Vagina (tissue), 2 donors: ENCODE measurements around the gene SARS1. TPM values are rescaled to one million over a fixed set of nuclear protein-coding genes. Genes with fewer than 3 reads are reported as not detected.
"Not testable (repeated sequence)": the region's sequence is repeated elsewhere in the genome, so short reads cannot be mapped to it uniquely, and the experiment has no call there.

Experiments used
- DNase-seq, 2 donors: peaks; one replicate each; pipeline ENCODE4 v3.0.0-alpha.2; 2017; ENCODE audit errors: extremely low spot score in 2 of 2
- H3K27ac ChIP-seq: fragments of 200-600 bp; sonication (generic); one replicate; pipeline ENCODE4 v1.5.1; 2019
- H3K27me3 ChIP-seq: fragments of 200-600 bp; sonication (generic); one replicate; pipeline ENCODE4 v1.5.1; 2019
- H3K36me3 ChIP-seq, 2 donors: fragments of 200-600 bp; sonication (generic); one replicate each; pipeline ENCODE4 v1.5.1; 2017 to 2019
- H3K4me1 ChIP-seq: fragments of 200-600 bp; sonication (generic); one replicate; pipeline ENCODE4 v1.5.1; 2019
- H3K4me3 ChIP-seq, 2 donors: fragments of 200-600 bp; sonication (generic); 1 replicate in 1 of 2; 2 replicates in 1 of 2; pipeline ENCODE4 v1.5.1; 2016 to 2019
- H3K9me3 ChIP-seq: fragments of 200-600 bp; sonication (generic); one replicate; pipeline ENCODE4 v1.5.1; 2019
- POLR2A ChIP-seq, 2 donors: fragments of 450-650 bp; IDR thresholded peaks; one replicate each; pipeline ENCODE4 v1.6.1; 2017; ENCODE audit warnings: antibody characterized with exemption in 2 of 2, mild to moderate bottlenecking in 2 of 2, moderate library complexity in 2 of 2
- POLR2AphosphoS5 ChIP-seq, 2 donors: sonication (generic); formaldehyde crosslinking; IDR thresholded peaks; one replicate each; pipeline ENCODE4 v1.9.0; 2017; ENCODE audit warnings: antibody characterized with exemption in 2 of 2, mild to moderate bottlenecking in 2 of 2, low read depth in 1 of 2; ENCODE audit not compliant: insufficient read depth in 1 of 2
- intact Hi-C: fragments of 100-400 bp; cut with DNase I; formaldehyde crosslinking; loops from one replicate; pipeline ENCODE4 v1.15.1; 2023
- total RNA-seq: library from RNA; depleted of rRNA; stranded (reverse); fragments of >200 nt; gene quantifications from one replicate; pipeline ENCODE4 v1.2.3, GENCODE V29; 2016
- TF ChIP-seq, protein P1 (sequence below), 3 experiments: fragments of 450-650 bp in 2 of 3; fragments of 200-600 bp in 1 of 3; sonication (generic) in 1 of 3; IDR thresholded peaks; one replicate each; pipeline ENCODE4 v1.5.1; 2017 to 2019; ENCODE audit warnings: antibody characterized with exemption in 3 of 3, mild to moderate bottlenecking in 2 of 3, moderate library complexity in 2 of 3

The SARS1 gene
- total RNA-seq, 1 donor from 2014 or later, result 135 TPM

DNA sequence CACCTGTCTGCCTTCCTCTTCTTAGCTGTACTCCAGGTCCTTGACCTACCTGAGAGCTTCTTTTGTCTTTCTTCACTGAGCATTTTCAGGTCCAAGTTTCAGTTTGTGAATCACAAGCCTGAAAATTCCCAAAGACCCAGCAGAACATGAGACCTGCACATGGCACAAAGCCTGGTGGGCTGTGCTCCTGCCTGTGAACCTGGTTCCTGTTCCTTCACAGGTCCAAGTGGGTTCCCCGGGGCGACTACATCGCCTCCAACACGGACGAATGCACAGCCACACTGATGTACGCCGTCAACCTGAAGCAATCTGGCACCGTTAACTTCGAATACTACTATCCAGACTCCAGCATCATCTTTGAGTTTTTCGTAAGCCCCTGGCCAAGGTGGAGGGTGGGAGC is 42.1 kb upstream of the SARS1 start:
- no peak for DNase-seq
- no peaks in the 10 kb centered on the region for H3K27me3 ChIP-seq
- H3K4me1 ChIP-seq, result no peaks in the 10 kb centered on the region
- intact Hi-C loops, result no loop called here
- no peaks in the 10 kb centered on the region for H3K36me3 ChIP-seq
- no peak overlapping the region for H3K4me3 ChIP-seq
- no peak overlapping the region for H3K27ac ChIP-seq
- no peaks in the 10 kb centered on the region for H3K9me3 ChIP-seq
- TF ChIP-seq, protein P1, sequence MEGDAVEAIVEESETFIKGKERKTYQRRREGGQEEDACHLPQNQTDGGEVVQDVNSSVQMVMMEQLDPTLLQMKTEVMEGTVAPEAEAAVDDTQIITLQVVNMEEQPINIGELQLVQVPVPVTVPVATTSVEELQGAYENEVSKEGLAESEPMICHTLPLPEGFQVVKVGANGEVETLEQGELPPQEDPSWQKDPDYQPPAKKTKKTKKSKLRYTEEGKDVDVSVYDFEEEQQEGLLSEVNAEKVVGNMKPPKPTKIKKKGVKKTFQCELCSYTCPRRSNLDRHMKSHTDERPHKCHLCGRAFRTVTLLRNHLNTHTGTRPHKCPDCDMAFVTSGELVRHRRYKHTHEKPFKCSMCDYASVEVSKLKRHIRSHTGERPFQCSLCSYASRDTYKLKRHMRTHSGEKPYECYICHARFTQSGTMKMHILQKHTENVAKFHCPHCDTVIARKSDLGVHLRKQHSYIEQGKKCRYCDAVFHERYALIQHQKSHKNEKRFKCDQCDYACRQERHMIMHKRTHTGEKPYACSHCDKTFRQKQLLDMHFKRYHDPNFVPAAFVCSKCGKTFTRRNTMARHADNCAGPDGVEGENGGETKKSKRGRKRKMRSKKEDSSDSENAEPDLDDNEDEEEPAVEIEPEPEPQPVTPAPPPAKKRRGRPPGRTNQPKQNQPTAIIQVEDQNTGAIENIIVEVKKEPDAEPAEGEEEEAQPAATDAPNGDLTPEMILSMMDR (IDR thresholded peaks at IDR 0.05), result no peak
- TF ChIP-seq POLR2AphosphoS5 (IDR thresholded peaks at IDR 0.05; ENCODE audit: insufficient read depth in 1 of 2, low read depth in 1 of 2), result no peak
- TF ChIP-seq POLR2A (IDR thresholded peaks at IDR 0.05), result no peak

DNA sequence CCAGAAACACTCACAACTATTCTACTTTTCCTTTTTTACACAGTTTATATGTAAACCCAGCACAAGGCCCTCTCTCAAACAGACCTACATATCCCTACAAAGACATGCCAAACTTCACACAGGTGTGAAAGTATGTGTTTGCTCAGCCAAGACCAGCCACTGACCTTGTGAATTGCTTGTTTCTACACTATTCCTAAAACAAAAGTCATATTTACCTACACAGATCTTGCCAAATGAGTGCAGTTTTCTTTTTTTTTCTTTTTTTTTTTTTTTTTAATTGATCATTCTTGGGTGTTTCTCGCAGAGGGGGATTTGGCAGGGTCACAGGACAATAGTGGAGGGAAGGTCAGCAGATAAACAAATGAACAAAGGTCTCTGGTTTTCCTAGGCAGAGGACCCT is 37.4 kb upstream of the SARS1 start:
- DNase-seq, H3K36me3 ChIP-seq, H3K9me3 ChIP-seq, H3K27me3 ChIP-seq, H3K4me3 ChIP-seq, H3K27ac ChIP-seq, H3K4me1 ChIP-seq, intact Hi-C loops: not testable (repeated sequence)

DNA sequence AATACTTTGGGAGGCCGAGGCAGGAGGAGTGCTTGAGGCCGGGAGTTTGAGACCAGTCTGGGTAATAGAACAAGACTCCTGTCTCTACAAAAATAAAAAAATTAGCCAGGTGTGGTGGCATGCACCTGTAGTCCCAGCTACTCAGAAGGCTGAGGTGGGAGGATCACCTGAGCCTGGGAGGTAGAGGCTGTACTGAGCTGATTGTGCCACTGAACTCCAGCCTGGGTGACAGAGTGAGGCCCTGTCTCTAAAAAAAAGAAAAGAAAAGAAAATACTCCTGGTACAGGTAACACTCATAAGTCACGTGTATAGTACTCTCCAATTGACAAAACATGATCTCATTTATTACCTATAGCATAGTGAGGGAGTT is 33.0 kb upstream of the SARS1 start:
- intact Hi-C loops, DNase-seq, H3K4me3 ChIP-seq, H3K36me3 ChIP-seq, H3K27me3 ChIP-seq, H3K4me1 ChIP-seq, H3K27ac ChIP-seq, H3K9me3 ChIP-seq: not testable (repeated sequence)

DNA sequence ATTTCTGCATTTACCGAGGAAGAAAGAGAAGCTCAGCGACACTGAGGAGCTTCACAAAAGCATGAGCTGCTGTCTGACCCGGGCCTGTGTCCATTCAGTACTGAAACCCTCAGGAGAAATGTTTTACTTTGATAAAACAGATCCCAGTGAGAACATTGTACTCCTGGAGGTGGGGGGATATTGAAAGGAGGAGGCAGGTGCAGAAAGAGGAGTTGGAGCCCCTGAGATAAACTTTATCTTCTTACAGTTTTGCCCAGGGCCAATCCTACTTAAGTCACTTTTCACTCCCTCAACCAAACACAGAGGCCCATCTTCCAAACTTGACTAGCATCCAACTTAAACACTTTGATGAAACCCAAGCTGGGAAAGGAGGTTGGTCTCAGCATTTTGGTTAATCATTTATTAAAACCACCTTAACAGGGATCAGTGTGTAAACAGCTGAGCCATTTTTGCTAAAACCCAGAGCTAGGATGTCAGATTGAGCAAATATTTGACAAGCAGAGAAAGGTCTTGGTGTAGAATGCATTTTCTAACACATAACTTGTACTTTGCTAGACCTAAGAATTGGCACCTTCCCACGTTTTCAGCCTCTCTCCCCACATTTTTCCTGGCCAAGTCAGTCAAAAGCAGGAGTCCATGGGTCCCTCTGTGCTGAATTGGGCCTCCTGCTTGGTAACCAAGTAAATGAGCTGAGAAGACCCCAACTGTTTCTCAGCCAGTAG is 32.5 kb upstream of the SARS1 start:
- TF ChIP-seq POLR2A (IDR thresholded peaks at IDR 0.05) (no peak), POLR2AphosphoS5 (IDR thresholded peaks at IDR 0.05; ENCODE audit: insufficient read depth in 1 of 2, low read depth in 1 of 2) (no peak)
- TF ChIP-seq, protein P1 (IDR thresholded peaks at IDR 0.05), result no peak

DNA sequence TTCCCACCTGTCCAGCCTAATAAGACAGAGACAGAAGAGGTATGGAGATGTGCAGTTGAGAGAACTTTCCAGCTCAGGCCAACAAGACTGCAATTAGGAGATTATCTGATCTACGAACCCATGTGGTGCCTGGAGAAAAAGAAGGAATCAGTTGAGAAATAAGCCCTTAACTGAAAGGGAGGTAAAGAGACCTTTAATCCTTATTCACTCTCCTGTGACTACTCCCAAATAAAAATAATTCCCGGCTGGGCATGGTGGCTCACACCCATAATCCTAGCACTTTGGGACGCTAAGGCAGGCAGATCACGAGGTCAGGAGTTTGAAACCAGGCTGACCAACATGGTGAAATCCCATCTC is 31.9 kb upstream of the SARS1 start:
- H3K4me3 ChIP-seq, result no peak overlapping the region
- no peak overlapping the region for H3K27ac ChIP-seq
- H3K36me3 ChIP-seq, result no peaks in the 10 kb centered on the region
- TF ChIP-seq POLR2AphosphoS5 (IDR thresholded peaks at IDR 0.05; ENCODE audit: insufficient read depth in 1 of 2, low read depth in 1 of 2), result no peak
- TF ChIP-seq, protein P1 (IDR thresholded peaks at IDR 0.05), result no peak
- no peak for TF ChIP-seq POLR2A (IDR thresholded peaks at IDR 0.05)
- H3K27me3 ChIP-seq, result no peaks in the 10 kb centered on the region
- no peaks in the 10 kb centered on the region for H3K9me3 ChIP-seq
- DNase-seq, result no peak
- intact Hi-C loops, result no loop called here
- peaks cover 8% of the 10 kb centered on the region for H3K4me1 ChIP-seq

More for the DNA sequence above, 32.5 kb upstream of the SARS1 start:
- H3K27ac ChIP-seq, result no peak overlapping the region
- no peak overlapping the region for H3K4me3 ChIP-seq
- no peak for DNase-seq
- no peaks in the 10 kb centered on the region for H3K27me3 ChIP-seq
- H3K36me3 ChIP-seq, result no peaks in the 10 kb centered on the region
- H3K9me3 ChIP-seq, result no peaks in the 10 kb centered on the region
- intact Hi-C loops, result no loop called here
- peaks cover 3% of the 10 kb centered on the region for H3K4me1 ChIP-seq

DNA sequence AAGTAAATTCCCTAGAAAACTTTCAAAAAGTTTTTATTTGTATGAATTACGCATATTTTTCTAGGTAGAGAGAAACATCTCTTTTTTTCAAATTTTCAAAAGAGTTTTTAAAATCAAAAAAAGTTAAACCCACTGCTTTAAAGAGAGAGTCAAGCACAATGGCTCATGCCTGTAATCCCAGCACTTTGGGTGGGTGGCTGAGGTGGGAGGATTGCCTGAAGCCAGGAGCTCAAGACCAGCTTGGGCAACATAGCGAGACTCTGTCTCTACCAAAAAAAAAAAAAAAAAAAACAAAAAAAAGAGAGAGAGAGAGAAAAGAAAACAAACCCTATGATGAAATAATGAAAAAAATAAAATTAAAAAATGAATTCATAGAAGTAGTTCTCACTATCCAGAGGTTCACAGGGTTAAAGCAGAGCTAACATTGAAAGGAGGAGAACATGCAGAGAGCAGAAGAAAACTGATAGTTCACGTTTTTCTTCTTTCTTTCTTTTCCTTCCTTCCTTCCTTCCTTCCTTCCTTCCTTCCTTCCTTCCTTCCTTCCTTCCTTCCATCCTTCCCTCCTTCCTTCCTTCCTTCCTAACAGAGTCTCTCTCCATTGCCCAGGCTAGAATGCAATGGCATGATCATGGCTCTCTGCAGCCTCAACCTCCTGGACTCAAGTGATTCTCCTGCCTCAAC is 30.5 kb upstream of the SARS1 start:
- H3K4me1 ChIP-seq, result peaks cover 16% of the 10 kb centered on the region
- H3K27ac ChIP-seq, result no peak overlapping the region
- no peaks in the 10 kb centered on the region for H3K36me3 ChIP-seq
- DNase-seq, result no peak
- TF ChIP-seq POLR2AphosphoS5 (IDR thresholded peaks at IDR 0.05; ENCODE audit: insufficient read depth in 1 of 2, low read depth in 1 of 2) (no peak), POLR2A (IDR thresholded peaks at IDR 0.05) (no peak)
- TF ChIP-seq, protein P1 (IDR thresholded peaks at IDR 0.05), result no peak
- H3K27me3 ChIP-seq, result no peaks in the 10 kb centered on the region
- no peaks in the 10 kb centered on the region for H3K9me3 ChIP-seq
- intact Hi-C loops, result no loop called here
- no peak overlapping the region for H3K4me3 ChIP-seq
